H1 (cell line): ENCODE data around the gene GJD2. TPM values are rescaled to one million over a fixed set of nuclear protein-coding genes. Genes with fewer than 3 reads are reported as not detected.

Experiments
- BCL11A ChIP-seq, 2 experiments: IDR thresholded peaks; one replicate each; pipeline ENCODE4 v1.6.1; 2011; ENCODE audit warnings: low read depth in 2 of 2, low read length in 2 of 2, mild to moderate bottlenecking in 2 of 2
- GABPA ChIP-seq: IDR thresholded peaks from 2 replicates; pipeline ENCODE4 v1.6.1; 2011; ENCODE audit warnings: mild to moderate bottlenecking, low read length, moderate library complexity, borderline replicate concordance; ENCODE audit not compliant: insufficient read depth
- HDAC6 ChIP-seq: IDR thresholded peaks from one replicate; pipeline ENCODE4 v1.7.1; 2012; ENCODE audit warnings: low read depth, mild to moderate bottlenecking, inconsistent platforms, low read length, moderate library complexity
- KDM1A ChIP-seq: fragments of 200-600, 300-600 bp; sonication (generic); IDR thresholded peaks from 2 replicates; pipeline ENCODE4 v1.7.1; 2016; ENCODE audit warnings: mild to moderate bottlenecking, low read length, borderline replicate concordance
- RXRA ChIP-seq: IDR thresholded peaks from 2 replicates; pipeline ENCODE4 v1.6.1; 2011; ENCODE audit warnings: low read depth, mild to moderate bottlenecking, low read length, moderate library complexity; ENCODE audit not compliant: insufficient read depth
- SP2 ChIP-seq: IDR thresholded peaks from 2 replicates; pipeline ENCODE4 v1.6.1; 2012; ENCODE audit warnings: mild to moderate bottlenecking, low read length, inconsistent platforms
- SUZ12 ChIP-seq: fragments of 200-600 bp; sonication (generic); IDR thresholded peaks from 2 replicates; pipeline ENCODE4 v1.6.1; 2012; ENCODE audit warnings: mild to moderate bottlenecking, inconsistent platforms, low read length, moderate library complexity, mixed read lengths
- TEAD4 ChIP-seq: IDR thresholded peaks from 2 replicates; pipeline ENCODE4 v1.6.1; 2012; ENCODE audit warnings: low read depth, low read length, inconsistent platforms, mixed read lengths
- polyA plus RNA-seq, 7 experiments: library from polyadenylated mRNA; depleted of rRNA in 3 of 7; stranded (reverse) in 5 of 7; unstranded in 2 of 7; fragments of >200 nt in 5 of 7; fragments of 200-250 nt in 2 of 7; gene quantifications; 1 replicate in 5 of 7; 2 replicates in 1 of 7; 4 replicates in 1 of 7; pipeline versions ENCODE4 v1.2.1 to v1.2.3, GENCODE V29; 2011 to 2013; ENCODE audit warnings: missing spikeins in 2 of 7, mixed read lengths in 2 of 7
- total RNA-seq: library from RNA; stranded (reverse); fragmentation: NEBNext Ultra II Directional; extraction: Animal tissue kit (Norgen Biotek cat#: 25700); gene quantifications from 2 replicates; pipeline ENCODE4 v1.2.1, GENCODE V29; 2021

GJD2 gene
- total and polyA plus RNA-seq, 2 of the 8 experiments (the other 6 are each of a cell fraction or from before 2014, with no cell fraction given), result 0.39 to 0.54 TPM

- no peak for TF ChIP-seq SP2
- no peak for TF ChIP-seq BCL11A (IDR thresholded peaks at IDR 0.05; ENCODE audit: low read depth in 2 of 2, low read length in 2 of 2)
- TF ChIP-seq TEAD4, result no peak
- TF ChIP-seq KDM1A, result no peak
- no peak for TF ChIP-seq HDAC6
- no peak for TF ChIP-seq GABPA
- no peak for TF ChIP-seq SUZ12
- TF ChIP-seq RXRA, result no peak
- TF ChIP-seq, all 59 proteins: peak for 0
Measured at GRCh38 chr15:34769711-34770110, 14.9 kb upstream of the GJD2 start (continued).
